ENCODE results near the gene SNX7. TPM values are rescaled to one million over a fixed set of nuclear protein-coding genes. Genes with fewer than 3 reads are reported as not detected.

The SNX7 gene
- total and polyA plus RNA-seq, 2 donors (not counting 1 experiment from before 2014, with no cell fraction given) = not detected

GRCh38 chr1:98763488-98764150, 102.1 kb downstream of the SNX7 start:
- H3K9me3 Mint-ChIP-seq (ENCODE audit: insufficient read depth) = no peaks in the 10 kb centered on the region
- H3K4me1 Mint-ChIP-seq = peaks cover 8% of the 10 kb centered on the region
- H3K9ac ChIP-seq (ENCODE audit: low read length) = no peak overlapping the region
- no peak overlapping the region for H2AFZ ChIP-seq (ENCODE audit: insufficient read depth, low read depth, low read length, poor library complexity, severe bottlenecking)
- H3K4me2 ChIP-seq (replicated peaks; ENCODE audit: low read depth, low read length, poor library complexity, severe bottlenecking) = no peak overlapping the region
- no peak overlapping the region for H3K27ac Mint-ChIP-seq
- no peak overlapping the region for H3K27ac ChIP-seq (ENCODE audit: low read length in 2 of 2)
- 100% methylated on average over 1 of the region's 3 CpGs for WGBS (ENCODE audit: insufficient coverage)
- no peak overlapping the region for H3K4me3 Mint-ChIP-seq
- TF ChIP-seq EZH2 (IDR thresholded peaks at IDR 0.05; ENCODE audit: borderline replicate concordance, insufficient read depth, low read depth, low read length, poor library complexity, severe bottlenecking) (no peak), CTCF (IDR thresholded peaks at IDR 0.05) (no peak)
- H3K9me3 ChIP-seq (ENCODE audit: control extremely low read depth in 1 of 3, control insufficient read depth in 2 of 3, insufficient read depth in 1 of 3, low read length in 2 of 3) = no peaks in the 10 kb centered on the region
- H4K20me1 ChIP-seq (ENCODE audit: control insufficient read depth, insufficient read depth, low read length, poor library complexity, severe bottlenecking) = no peaks in the 10 kb centered on the region
- no peaks in the 10 kb centered on the region for H3K36me3 ChIP-seq (replicated peaks in 1 of 2; ENCODE audit: control extremely low read depth in 1 of 2, control insufficient read depth in 1 of 2, extremely low read depth in 1 of 2, insufficient read depth in 2 of 2, low read length in 1 of 2)
- intact Hi-C loops (cut with micrococcal nuclease) = no loop called here
- no peak overlapping the region for H3K4me3 ChIP-seq (ENCODE audit: control extremely low read depth in 1 of 5, extremely low read depth in 1 of 5, insufficient read depth in 1 of 5, low read depth in 2 of 5, low read length in 4 of 5)
- ChIA-PET POLR2A (no interaction called here), CTCF (interaction anchor here (2.6 kb wide), 1 partner anchor 13 kb away, joined by 9 read pairs; no protein-coding TSS in a partner anchor)
- peaks cover 5 to 9% of the 10 kb centered on the region in 2 donors for H3K4me1 ChIP-seq (ENCODE audit: control insufficient read depth in 2 of 2, insufficient read depth in 2 of 2, low read length in 2 of 2)
- ATAC-seq (ENCODE audit: low read depth) = no peak
- no peaks in the 10 kb centered on the region for H3K27me3 ChIP-seq (replicated peaks in 1 of 4; ENCODE audit: control extremely low read depth in 1 of 4, control insufficient read depth in 3 of 4, insufficient read depth in 4 of 4, low read length in 3 of 4)
- H3K79me2 ChIP-seq (ENCODE audit: control insufficient read depth, insufficient read depth, low read length) = no peaks in the 10 kb centered on the region
- no peak for DNase-seq
- H3K27me3 Mint-ChIP-seq = peaks cover 3% of the 10 kb centered on the region

- Histone ChIP-seq H3K27ac (ENCODE audit: low read length in 2 of 2) (no peak overlapping the region), H4K20me1 (ENCODE audit: control insufficient read depth, insufficient read depth, low read length, poor library complexity, severe bottlenecking) (no peaks in the 10 kb centered on the region), H3K27me3 (replicated peaks in 1 of 4; ENCODE audit: control extremely low read depth in 1 of 4, control insufficient read depth in 3 of 4, insufficient read depth in 4 of 4, low read length in 3 of 4) (no peaks in the 10 kb centered on the region), H3K9me3 (ENCODE audit: control extremely low read depth in 1 of 3, control insufficient read depth in 2 of 3, insufficient read depth in 1 of 3, low read length in 2 of 3) (no peaks in the 10 kb centered on the region), H3K4me1 (ENCODE audit: control insufficient read depth in 2 of 2, insufficient read depth in 2 of 2, low read length in 2 of 2) (peaks cover 5 to 9% of the 10 kb centered on the region in 2 donors), H3K36me3 (replicated peaks in 1 of 2; ENCODE audit: control extremely low read depth in 1 of 2, control insufficient read depth in 1 of 2, extremely low read depth in 1 of 2, insufficient read depth in 2 of 2, low read length in 1 of 2) (no peaks in the 10 kb centered on the region), H3K4me2 (replicated peaks; ENCODE audit: low read depth, low read length, poor library complexity, severe bottlenecking) (no peak overlapping the region), H2AFZ (ENCODE audit: insufficient read depth, low read depth, low read length, poor library complexity, severe bottlenecking) (no peak overlapping the region), H3K9ac (ENCODE audit: low read length) (no peak overlapping the region), H3K79me2 (ENCODE audit: control insufficient read depth, insufficient read depth, low read length) (no peaks in the 10 kb centered on the region), H3K4me3 (ENCODE audit: control extremely low read depth in 1 of 5, extremely low read depth in 1 of 5, insufficient read depth in 1 of 5, low read depth in 2 of 5, low read length in 4 of 5) (no peak overlapping the region)
- intact Hi-C loops (cut with micrococcal nuclease) = no loop called here
- ChIA-PET CTCF (interaction anchor here (2.6 kb wide), 1 partner anchor 14 kb away, joined by 9 read pairs; no protein-coding TSS in a partner anchor), POLR2A (no interaction called here)
- Mint-ChIP-seq H3K4me1 (peaks cover 8% of the 10 kb centered on the region), H3K4me3 (no peak overlapping the region), H3K9me3 (ENCODE audit: insufficient read depth) (no peaks in the 10 kb centered on the region), H3K27me3 (peaks cover 3% of the 10 kb centered on the region), H3K27ac (no peak overlapping the region)
- ATAC-seq (ENCODE audit: low read depth) (no peak), DNase-seq (no peak)
- WGBS (ENCODE audit: insufficient coverage) = no CpG with 5 or more reads among the region's 1 CpG
- TF ChIP-seq EZH2 (IDR thresholded peaks at IDR 0.05; ENCODE audit: borderline replicate concordance, insufficient read depth, low read depth, low read length, poor library complexity, severe bottlenecking) (no peak), CTCF (IDR thresholded peaks at IDR 0.05) (no peak)
These were observed 103.0 kb downstream of the SNX7 start for GRCh38 chr1:98764485-98764884.
